GM18520 (cell line): ENCODE data around the gene ALDH1L1.

ENCODE experiments used
- ATAC-seq: cut with Tn5 transposase; IDR thresholded peaks from one replicate; pipeline ENCODE4 v1.9.1; 2021; ENCODE audit not compliant: unreplicated experiment

ALDH1L1 gene

GRCh38 chr3:126135406-126136076 is 44.8 kb downstream of the ALDH1L1 start:
- ATAC-seq = no peak

GRCh38 chr3:126135071-126135405 is 45.3 kb downstream of the ALDH1L1 start:
- no peak for ATAC-seq

GRCh38 chr3:126134219-126134975 is 46.0 kb downstream of the ALDH1L1 start:
- ATAC-seq = no peak

- no peak for ATAC-seq
Observed at GRCh38 chr3:126133606-126134005, 46.8 kb downstream of the ALDH1L1 start.

GRCh38 chr3:126132751-126133511 is 47.5 kb downstream of the ALDH1L1 start:
- no peak for ATAC-seq

- no peak for ATAC-seq
Observed at GRCh38 chr3:126131881-126132750, 48.3 kb downstream of the ALDH1L1 start.

GRCh38 chr3:126130981-126131745 is 49.2 kb downstream of the ALDH1L1 start:
- no peak for ATAC-seq

GRCh38 chr3:126130081-126130855 is 50.1 kb downstream of the ALDH1L1 start:
- no peak for ATAC-seq

GRCh38 chr3:126129398-126129891 is 50.9 kb downstream of the ALDH1L1 start:
- ATAC-seq = no peak

- no peak for ATAC-seq
Observed at GRCh38 chr3:126128504-126129397, 51.6 kb downstream of the ALDH1L1 start.

GRCh38 chr3:126127904-126128303 is 52.5 kb downstream of the ALDH1L1 start:
- no peak for ATAC-seq

GRCh38 chr3:126127452-126127851 is 52.9 kb downstream of the ALDH1L1 start:
- no peak for ATAC-seq

- ATAC-seq = no peak
Observed at GRCh38 chr3:126126811-126127431, 53.5 kb downstream of the ALDH1L1 start.

GRCh38 chr3:126126286-126126685 is 54.1 kb downstream of the ALDH1L1 start:
- ATAC-seq = no peak

- ATAC-seq = no peak
Observed at GRCh38 chr3:126125781-126126251, 54.6 kb downstream of the ALDH1L1 start.

- ATAC-seq = no peak
Observed at GRCh38 chr3:126125341-126125740, 55.0 kb downstream of the ALDH1L1 start.

GRCh38 chr3:126124896-126125295 is 55.5 kb downstream of the ALDH1L1 start:
- no peak for ATAC-seq
